GM18517 (cell line): ENCODE results near the gene ETV6.

Experiments used
- ATAC-seq: cut with Tn5 transposase; IDR thresholded peaks from one replicate; pipeline ENCODE4 v1.9.1; 2021; ENCODE audit warnings: mild to moderate bottlenecking, moderate library complexity; ENCODE audit not compliant: unreplicated experiment

Gene ETV6

GRCh38 chr12:11713202-11713601 lies 63.7 kb downstream of the ETV6 start:
- ATAC-seq, result no peak

GRCh38 chr12:11714626-11715025 lies 65.2 kb downstream of the ETV6 start:
- no peak for ATAC-seq

- ATAC-seq, result no peak
Measured at GRCh38 chr12:11715621-11716020, 66.1 kb downstream of the ETV6 start.

- ATAC-seq, result no peak
Measured at GRCh38 chr12:11716794-11717518, 67.5 kb downstream of the ETV6 start.

- no peak for ATAC-seq
Measured at GRCh38 chr12:11717519-11717961, 68.1 kb downstream of the ETV6 start.

- ATAC-seq, result no peak
Measured at GRCh38 chr12:11718105-11718504, 68.6 kb downstream of the ETV6 start.

- ATAC-seq, result no peak
Measured at GRCh38 chr12:11718768-11719253, 69.3 kb downstream of the ETV6 start.

- ATAC-seq, result no peak
Measured at GRCh38 chr12:11719678-11720099, 70.2 kb downstream of the ETV6 start.

- ATAC-seq, result no peak
Measured at GRCh38 chr12:11722071-11722470, 72.6 kb downstream of the ETV6 start.

- no peak for ATAC-seq
Measured at GRCh38 chr12:11722578-11723138, 73.2 kb downstream of the ETV6 start.

- ATAC-seq, result no peak
Measured at GRCh38 chr12:11723993-11724392, 74.5 kb downstream of the ETV6 start.

- ATAC-seq, result no peak
Measured at GRCh38 chr12:11724888-11725311, 75.4 kb downstream of the ETV6 start.

- ATAC-seq, result no peak
Measured at GRCh38 chr12:11725686-11726085, 76.2 kb downstream of the ETV6 start.

- ATAC-seq, result no peak
Measured at GRCh38 chr12:11726659-11727058, 77.2 kb downstream of the ETV6 start.

- ATAC-seq, result no peak
Measured at GRCh38 chr12:11727133-11727664, 77.7 kb downstream of the ETV6 start.

GRCh38 chr12:11728154-11728755 lies 78.8 kb downstream of the ETV6 start:
- ATAC-seq, result no peak

- no peak for ATAC-seq
Measured at GRCh38 chr12:11729008-11729407, 79.5 kb downstream of the ETV6 start.

- ATAC-seq, result no peak
Measured at GRCh38 chr12:11729439-11730150, 80.1 kb downstream of the ETV6 start.

- peak; percentile 41 for ATAC-seq
Measured at GRCh38 chr12:11730299-11731041, 81.0 kb downstream of the ETV6 start.

GRCh38 chr12:11731042-11731357 lies 81.5 kb downstream of the ETV6 start:
- no peak for ATAC-seq

GRCh38 chr12:11731455-11731854 lies 82.0 kb downstream of the ETV6 start:
- no peak for ATAC-seq
